ENCODE measurements around the gene GJC1. TPM values are rescaled to one million over a fixed set of nuclear protein-coding genes. Genes with fewer than 3 reads are reported as not detected.

GJC1 gene
- total and polyA plus RNA-seq, 9 of the 15 experiments (the other 6 are each of a cell fraction or from before 2014, with no cell fraction given), result 0.04 to 1.4 (median 0.18) TPM; not detected in 1

GRCh38 chr17:44779211-44780025, 50.7 kb downstream of the GJC1 start (continued):
- TF ChIP-seq MGA (IDR thresholded peaks at IDR 0.05) (no peak), KDM1A (IDR thresholded peaks at IDR 0.05) (peak in 1 of 2 experiments; percentile 45; a peak in 2 of 4 replicates), CHD2 (IDR thresholded peaks at IDR 0.05; ENCODE audit: low read depth, low read length) (peak; percentile 16; the same call in 1 of the 2 replicates), THRA (IDR thresholded peaks at IDR 0.05) (no peak), VEZF1 (CRISPR knock-in tag; IDR thresholded peaks at IDR 0.05) (peak; percentile 92), PCBP1 (IDR thresholded peaks at IDR 0.05; ENCODE audit: low read depth, low read length, poor library complexity, severe bottlenecking) (peak; percentile 42), NBN (IDR thresholded peaks at IDR 0.05; ENCODE audit: low read depth) (peak; percentile 73; the same call in 1 of the 2 replicates), ZNF583 (CRISPR knock-in tag; IDR thresholded peaks at IDR 0.05) (no peak), NFE2 (IDR thresholded peaks at IDR 0.05; ENCODE audit: low read depth) (peak; percentile 59), CSDE1 (IDR thresholded peaks at IDR 0.05) (no peak), NR2F6 (CRISPR knock-in tag; IDR thresholded peaks at IDR 0.05) (no peak)
